Peyer's patch (tissue), 4 donors: Measurements from ENCODE around the gene GBP6. TPM values are rescaled to one million over a fixed set of nuclear protein-coding genes. Genes with fewer than 3 reads are reported as not detected.
"Not testable (repeated sequence)": the region's sequence is repeated elsewhere in the genome, so short reads cannot be mapped to it uniquely, and the experiment has no call there.

ENCODE experiments used
- DNase-seq, 3 donors: peaks; one replicate each; pipeline ENCODE4 v3.0.0-alpha.2; 2017 to 2019
- H3K27ac ChIP-seq, 4 donors: fragments of 200-600 bp; sonication (generic); one replicate each; pipeline ENCODE4 v1.5.1; 2016 to 2019
- H3K27me3 ChIP-seq, 2 donors: fragments of 200-600 bp; sonication (generic); one replicate each; pipeline ENCODE4 v1.5.1; 2019
- H3K36me3 ChIP-seq, 3 donors: fragments of 200-600 bp; sonication (generic); one replicate each; pipeline ENCODE4 v1.5.1; 2016 to 2019
- H3K4me1 ChIP-seq, 4 donors: fragments of 200-600 bp; sonication (generic); one replicate each; pipeline ENCODE4 v1.5.1; 2016 to 2019
- H3K4me3 ChIP-seq, 4 donors: fragments of 200-600 bp; sonication (generic); 1 replicate in 3 of 4; 2 replicates in 1 of 4; pipeline ENCODE4 v1.5.1; 2016 to 2019; ENCODE audit warnings: mild to moderate bottlenecking in 1 of 4
- H3K9me3 ChIP-seq, 4 donors: fragments of 200-600 bp; sonication (generic); one replicate each; pipeline ENCODE4 v1.5.1; 2016 to 2019; ENCODE audit warnings: mild to moderate bottlenecking in 1 of 4
- POLR2A ChIP-seq, 2 donors: fragments of 450-650 bp; IDR thresholded peaks; one replicate each; pipeline ENCODE4 v1.5.1; 2017; ENCODE audit warnings: antibody characterized with exemption in 2 of 2, mild to moderate bottlenecking in 2 of 2, moderate library complexity in 2 of 2
- total RNA-seq, 4 donors: library from RNA; depleted of rRNA; stranded (reverse); fragments of >200 nt; gene quantifications; one replicate each; pipeline ENCODE4 v1.1.0, GENCODE V29; 2016
- TF ChIP-seq, protein P1 (sequence below), 6 experiments: fragments of 450-650 bp in 4 of 6; fragments of 200-600 bp in 2 of 6; sonication (generic) in 1 of 6; IDR thresholded peaks; one replicate each; pipeline ENCODE4 v1.5.1; 2017 to 2019; ENCODE audit warnings: antibody characterized with exemption in 6 of 6, mild to moderate bottlenecking in 3 of 6, moderate library complexity in 1 of 6

GBP6 gene
- total RNA-seq, 4 donors from 2014 or later: not detected

GRCh38 chr1:89394851-89395250, 31.0 kb downstream of the GBP6 start:
- no peak for TF ChIP-seq POLR2A (IDR thresholded peaks at IDR 0.05)
- TF ChIP-seq, protein P1, sequence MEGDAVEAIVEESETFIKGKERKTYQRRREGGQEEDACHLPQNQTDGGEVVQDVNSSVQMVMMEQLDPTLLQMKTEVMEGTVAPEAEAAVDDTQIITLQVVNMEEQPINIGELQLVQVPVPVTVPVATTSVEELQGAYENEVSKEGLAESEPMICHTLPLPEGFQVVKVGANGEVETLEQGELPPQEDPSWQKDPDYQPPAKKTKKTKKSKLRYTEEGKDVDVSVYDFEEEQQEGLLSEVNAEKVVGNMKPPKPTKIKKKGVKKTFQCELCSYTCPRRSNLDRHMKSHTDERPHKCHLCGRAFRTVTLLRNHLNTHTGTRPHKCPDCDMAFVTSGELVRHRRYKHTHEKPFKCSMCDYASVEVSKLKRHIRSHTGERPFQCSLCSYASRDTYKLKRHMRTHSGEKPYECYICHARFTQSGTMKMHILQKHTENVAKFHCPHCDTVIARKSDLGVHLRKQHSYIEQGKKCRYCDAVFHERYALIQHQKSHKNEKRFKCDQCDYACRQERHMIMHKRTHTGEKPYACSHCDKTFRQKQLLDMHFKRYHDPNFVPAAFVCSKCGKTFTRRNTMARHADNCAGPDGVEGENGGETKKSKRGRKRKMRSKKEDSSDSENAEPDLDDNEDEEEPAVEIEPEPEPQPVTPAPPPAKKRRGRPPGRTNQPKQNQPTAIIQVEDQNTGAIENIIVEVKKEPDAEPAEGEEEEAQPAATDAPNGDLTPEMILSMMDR (IDR thresholded peaks at IDR 0.05): no peak
- DNase-seq: no peak
- H3K27me3 ChIP-seq: no peaks in the 10 kb centered on the region
- no peaks in the 10 kb centered on the region for H3K9me3 ChIP-seq
- no peaks in the 10 kb centered on the region for H3K36me3 ChIP-seq
- no peak overlapping the region for H3K27ac ChIP-seq
- H3K4me1 ChIP-seq: no peaks in the 10 kb centered on the region
- H3K4me3 ChIP-seq: no peak overlapping the region

- no peaks in the 10 kb centered on the region for H3K4me1 ChIP-seq
These were observed 33.0 kb downstream of the GBP6 start for GRCh38 chr1:89396902-89397301.

GRCh38 chr1:89405275-89405929, 41.5 kb downstream of the GBP6 start:
- no peaks in the 10 kb centered on the region for H3K36me3 ChIP-seq
- no peaks in the 10 kb centered on the region for H3K4me1 ChIP-seq
- no peaks in the 10 kb centered on the region for H3K27me3 ChIP-seq
- H3K27ac ChIP-seq: no peak overlapping the region
- no peak for DNase-seq
- TF ChIP-seq, protein P1 (IDR thresholded peaks at IDR 0.05): no peak
- no peak for TF ChIP-seq POLR2A (IDR thresholded peaks at IDR 0.05)
- no peaks in the 10 kb centered on the region for H3K9me3 ChIP-seq
- no peak overlapping the region for H3K4me3 ChIP-seq

More at GRCh38 chr1:89396902-89397301, 33.0 kb downstream of the GBP6 start:
- Histone ChIP-seq H3K4me3 (no peak overlapping the region), H3K27me3 (no peaks in the 10 kb centered on the region), H3K36me3 (no peaks in the 10 kb centered on the region), H3K27ac (no peak overlapping the region), H3K9me3 (no peaks in the 10 kb centered on the region)
- TF ChIP-seq, protein P1 (IDR thresholded peaks at IDR 0.05): no peak
- no peak for TF ChIP-seq POLR2A (IDR thresholded peaks at IDR 0.05)
- no peak for DNase-seq

DNA sequence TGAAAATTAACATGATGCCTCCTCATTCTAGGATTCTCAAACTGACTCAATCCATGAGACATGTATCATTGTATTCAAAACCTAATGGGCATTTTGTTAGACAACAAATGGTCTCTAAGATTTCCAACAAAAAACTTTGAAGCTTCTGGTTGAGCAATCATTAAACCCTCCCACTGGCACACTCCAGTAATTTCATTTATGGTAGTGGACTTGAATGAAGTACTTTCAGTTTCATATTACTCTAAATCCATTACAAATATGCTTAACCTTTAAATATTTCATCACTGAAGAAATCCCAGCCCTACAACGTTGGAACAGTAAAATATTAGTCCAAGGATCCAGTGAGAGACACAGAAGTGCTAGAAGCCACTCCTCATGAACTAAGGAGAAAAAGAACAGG, 43.5 kb downstream of the GBP6 start:
- Histone ChIP-seq H3K27ac (peak overlapping the region in 3 of 4 donors; percentile 0 to 46 (median 39)), H3K27me3 (no peaks in the 10 kb centered on the region), H3K36me3 (no peaks in the 10 kb centered on the region), H3K4me3 (peak overlapping the region in 3 of 4 donors; percentile 7 to 46 (median 37)), H3K9me3 (no peaks in the 10 kb centered on the region), H3K4me1 (no peaks in the 10 kb centered on the region)
- DNase-seq: no peak
- TF ChIP-seq, protein P1 (IDR thresholded peaks at IDR 0.05): no peak
- no peak for TF ChIP-seq POLR2A (IDR thresholded peaks at IDR 0.05)

GRCh38 chr1:89407768-89408167, 43.9 kb downstream of the GBP6 start:
- peak overlapping the region in 3 of 4 donors; percentile 7 to 46 (median 37) for H3K4me3 ChIP-seq

GRCh38 chr1:89425056-89425455, 61.2 kb downstream of the GBP6 start:
- Histone ChIP-seq H3K4me3 (no peak overlapping the region), H3K27me3 (no peaks in the 10 kb centered on the region), H3K4me1 (no peaks in the 10 kb centered on the region), H3K36me3 (no peaks in the 10 kb centered on the region), H3K9me3 (no peaks in the 10 kb centered on the region), H3K27ac (no peak overlapping the region)
- DNase-seq: no peak
- TF ChIP-seq, protein P1 (IDR thresholded peaks at IDR 0.05): no peak
- TF ChIP-seq POLR2A (IDR thresholded peaks at IDR 0.05): no peak

More at GRCh38 chr1:89407768-89408167, 43.9 kb downstream of the GBP6 start:
- peak overlapping the region in 3 of 4 donors; percentile 0 to 46 (median 39) for H3K27ac ChIP-seq
- not testable (repeated sequence) for DNase-seq, H3K9me3 ChIP-seq, H3K27me3 ChIP-seq, H3K4me1 ChIP-seq, H3K36me3 ChIP-seq
